ENCODE measurements around the gene TRIM17. TPM values are rescaled to one million over a fixed set of nuclear protein-coding genes. Genes with fewer than 3 reads are reported as not detected.

The TRIM17 gene
- total RNA-seq, 3 donors from 2014 or later (not counting 1 experiment from before 2014, with no cell fraction given), result 8.0 to 13.4 (median 8.4) TPM

DNA sequence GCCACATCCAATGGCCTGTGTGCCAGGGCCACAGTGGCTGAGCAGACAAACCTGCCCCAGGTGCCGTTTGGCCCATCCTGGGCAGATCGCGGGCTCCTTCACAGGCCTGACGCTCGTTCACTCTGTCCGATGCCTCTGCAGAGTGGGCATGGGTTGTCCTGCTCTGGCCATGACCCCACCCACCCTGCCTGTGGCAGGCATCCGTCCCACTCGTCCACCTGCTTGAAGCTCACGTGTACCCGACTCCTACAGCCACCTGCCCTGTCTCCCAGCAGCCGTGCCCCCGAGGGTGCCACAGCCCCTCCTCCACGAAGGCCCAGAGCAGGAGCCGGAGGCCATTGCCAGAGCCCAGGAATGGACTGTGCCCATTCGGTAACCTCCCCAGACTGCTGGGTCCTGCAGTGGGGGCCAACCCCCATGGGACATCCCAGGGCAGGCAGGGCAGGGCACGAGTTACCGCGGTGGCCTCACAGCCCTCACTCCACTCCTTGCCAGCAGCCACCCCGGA lies 51.9 kb downstream of the TRIM17 start:
- no peak for DNase-seq
- H3K4me1 Mint-ChIP-seq, result no peaks in the 10 kb centered on the region
- no peak overlapping the region for H3K27ac Mint-ChIP-seq
- intact Hi-C loops (cut with micrococcal nuclease), result no loop called here
- Histone ChIP-seq H3K4me1 (ENCODE audit: control insufficient read depth, insufficient read depth, low read length) (peaks cover 5% of the 10 kb centered on the region), H3K4me3 (ENCODE audit: low read length) (no peak overlapping the region), H3K27ac (ENCODE audit: low read length) (no peak overlapping the region), H3K27me3 (ENCODE audit: control insufficient read depth, insufficient read depth, low read length) (no peaks in the 10 kb centered on the region), H3K36me3 (ENCODE audit: control insufficient read depth, insufficient read depth, low read length) (no peaks in the 10 kb centered on the region), H3K9me3 (ENCODE audit: control insufficient read depth, insufficient read depth, low read length) (no peaks in the 10 kb centered on the region)
- no peaks in the 10 kb centered on the region for H3K27me3 Mint-ChIP-seq (ENCODE audit: low read depth in 2 of 2)
- WGBS (ENCODE audit: insufficient coverage), result 89% methylated on average over 18 of the region's 19 CpGs
- ATAC-seq, result no peak
- H3K9me3 Mint-ChIP-seq, result no peaks in the 10 kb centered on the region
- TF ChIP-seq, protein P1, sequence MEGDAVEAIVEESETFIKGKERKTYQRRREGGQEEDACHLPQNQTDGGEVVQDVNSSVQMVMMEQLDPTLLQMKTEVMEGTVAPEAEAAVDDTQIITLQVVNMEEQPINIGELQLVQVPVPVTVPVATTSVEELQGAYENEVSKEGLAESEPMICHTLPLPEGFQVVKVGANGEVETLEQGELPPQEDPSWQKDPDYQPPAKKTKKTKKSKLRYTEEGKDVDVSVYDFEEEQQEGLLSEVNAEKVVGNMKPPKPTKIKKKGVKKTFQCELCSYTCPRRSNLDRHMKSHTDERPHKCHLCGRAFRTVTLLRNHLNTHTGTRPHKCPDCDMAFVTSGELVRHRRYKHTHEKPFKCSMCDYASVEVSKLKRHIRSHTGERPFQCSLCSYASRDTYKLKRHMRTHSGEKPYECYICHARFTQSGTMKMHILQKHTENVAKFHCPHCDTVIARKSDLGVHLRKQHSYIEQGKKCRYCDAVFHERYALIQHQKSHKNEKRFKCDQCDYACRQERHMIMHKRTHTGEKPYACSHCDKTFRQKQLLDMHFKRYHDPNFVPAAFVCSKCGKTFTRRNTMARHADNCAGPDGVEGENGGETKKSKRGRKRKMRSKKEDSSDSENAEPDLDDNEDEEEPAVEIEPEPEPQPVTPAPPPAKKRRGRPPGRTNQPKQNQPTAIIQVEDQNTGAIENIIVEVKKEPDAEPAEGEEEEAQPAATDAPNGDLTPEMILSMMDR (IDR thresholded peaks at IDR 0.05), result no peak
- no peak overlapping the region for H3K4me3 Mint-ChIP-seq
- H3K36me3 Mint-ChIP-seq, result no peaks in the 10 kb centered on the region

DNA sequence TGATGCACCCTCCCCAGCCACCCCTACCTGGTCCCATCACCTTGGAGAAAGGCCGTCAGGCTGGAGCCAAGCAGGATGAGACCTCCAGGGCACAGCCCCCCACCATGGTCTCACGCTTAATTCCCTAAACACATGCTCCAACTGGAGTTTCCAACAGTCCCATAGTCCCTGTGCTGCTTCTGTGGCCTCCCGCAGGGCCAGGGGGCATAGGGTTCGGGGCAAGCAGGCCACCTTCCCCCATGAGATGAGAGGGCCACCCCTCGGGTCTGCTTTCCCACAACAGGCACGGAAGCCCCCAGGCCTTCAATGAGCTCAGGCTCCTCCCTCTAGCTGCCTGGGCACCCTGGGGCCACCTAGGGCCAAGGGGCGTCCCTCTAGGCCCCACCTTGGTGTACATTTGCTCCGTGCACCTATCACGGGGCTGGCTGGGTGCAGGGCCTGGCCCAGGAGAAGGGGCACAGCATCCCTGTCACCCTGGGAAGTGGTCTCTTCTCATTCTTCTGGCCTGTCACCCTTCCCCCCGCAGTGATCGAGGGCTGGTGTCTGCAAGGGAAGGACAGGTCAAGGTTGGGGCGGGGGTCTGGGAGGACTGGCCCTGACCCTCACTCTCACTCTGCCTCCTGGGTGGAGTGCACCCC lies 52.5 kb downstream of the TRIM17 start:
- Histone ChIP-seq H3K4me3 (ENCODE audit: low read length) (no peak overlapping the region), H3K9me3 (ENCODE audit: control insufficient read depth, insufficient read depth, low read length) (no peaks in the 10 kb centered on the region), H3K36me3 (ENCODE audit: control insufficient read depth, insufficient read depth, low read length) (no peaks in the 10 kb centered on the region), H3K4me1 (ENCODE audit: control insufficient read depth, insufficient read depth, low read length) (peaks cover 5% of the 10 kb centered on the region), H3K27ac (ENCODE audit: low read length) (no peak overlapping the region), H3K27me3 (ENCODE audit: control insufficient read depth, insufficient read depth, low read length) (no peaks in the 10 kb centered on the region)
- WGBS (ENCODE audit: insufficient coverage), result 88% methylated on average over 12 of the region's 12 CpGs
- H3K4me3 Mint-ChIP-seq, result no peak overlapping the region
- H3K27ac Mint-ChIP-seq, result no peak overlapping the region
- intact Hi-C loops (cut with micrococcal nuclease), result no loop called here
- H3K27me3 Mint-ChIP-seq (ENCODE audit: low read depth in 2 of 2), result no peaks in the 10 kb centered on the region
- no peaks in the 10 kb centered on the region for H3K9me3 Mint-ChIP-seq
- DNase-seq (no peak), ATAC-seq (no peak)
- no peaks in the 10 kb centered on the region for H3K36me3 Mint-ChIP-seq
- TF ChIP-seq, protein P1 (IDR thresholded peaks at IDR 0.05), result no peak
- H3K4me1 Mint-ChIP-seq, result no peaks in the 10 kb centered on the region

DNA sequence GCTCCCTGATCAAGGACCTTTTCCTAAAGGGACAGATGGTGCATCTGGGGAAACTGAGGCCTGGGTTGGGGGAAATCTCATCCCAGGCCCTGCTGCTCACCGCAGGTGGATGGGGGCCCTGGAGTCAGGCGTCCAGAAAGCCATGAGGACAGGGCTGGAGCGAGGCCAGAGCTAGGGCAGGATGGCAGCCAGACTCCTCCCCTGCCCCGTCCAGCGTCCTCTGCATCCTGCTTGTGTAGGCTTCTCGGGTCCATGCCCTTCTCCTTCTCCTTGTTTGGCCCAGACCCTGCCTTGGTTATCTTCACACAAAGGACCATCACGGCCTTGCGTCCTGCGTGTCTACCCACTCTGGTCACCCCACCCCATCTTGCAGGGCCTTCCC lies 53.0 kb downstream of the TRIM17 start:
- Histone ChIP-seq H3K4me1 (ENCODE audit: control insufficient read depth, insufficient read depth, low read length) (peaks cover 8% of the 10 kb centered on the region), H3K27me3 (ENCODE audit: control insufficient read depth, insufficient read depth, low read length) (no peaks in the 10 kb centered on the region), H3K27ac (ENCODE audit: low read length) (no peak overlapping the region), H3K9me3 (ENCODE audit: control insufficient read depth, insufficient read depth, low read length) (no peaks in the 10 kb centered on the region), H3K4me3 (ENCODE audit: low read length) (no peak overlapping the region), H3K36me3 (ENCODE audit: control insufficient read depth, insufficient read depth, low read length) (no peaks in the 10 kb centered on the region)
- ATAC-seq (no peak), DNase-seq (no peak)
- TF ChIP-seq, protein P1 (IDR thresholded peaks at IDR 0.05), result no peak
- H3K4me1 Mint-ChIP-seq, result no peaks in the 10 kb centered on the region
- H3K9me3 Mint-ChIP-seq, result no peaks in the 10 kb centered on the region
- H3K4me3 Mint-ChIP-seq, result no peak overlapping the region
- intact Hi-C loops (cut with micrococcal nuclease), result no loop called here
- WGBS (ENCODE audit: insufficient coverage), result 87% methylated on average over 9 of the region's 9 CpGs
- H3K27me3 Mint-ChIP-seq (ENCODE audit: low read depth in 2 of 2), result no peaks in the 10 kb centered on the region
- no peak overlapping the region for H3K27ac Mint-ChIP-seq
- no peaks in the 10 kb centered on the region for H3K36me3 Mint-ChIP-seq
